Endothelial cell of umbilical vein (primary cell): Measurements from ENCODE around the gene KCNQ5. TPM values are rescaled to one million over a fixed set of nuclear protein-coding genes. Genes with fewer than 3 reads are reported as not detected.

ENCODE experiments used
- BruUV-seq: library from RNA; stranded (reverse); fragments of 400-500 nt; replicated peaks from 2 replicates; lab custom pipeline; 2021; lab: Mats Ljungman, UMichigan
- CTCF ChIA-PET: fragments of 300-600, 350-600 bp; sonication (Branson Sonifier 250); formaldehyde crosslinking; loops from one replicate; lab custom pipeline; 2021; ENCODE audit warnings: antibody characterized with exemption, inconsistent platforms; lab: Charles Lee
- POLR2A ChIA-PET: fragments of 300-600, 350-600 bp; sonication (Branson Sonifier 250); formaldehyde crosslinking; loops from one replicate; lab custom pipeline; 2021; ENCODE audit warnings: antibody characterized with exemption, inconsistent platforms; lab: Charles Lee
- DNase-seq: peaks from one replicate; pipeline ENCODE4 v3.0.0-alpha.2; 2011; ENCODE audit warnings: low read depth, low spot score
- FAIRE-seq: peaks from 2 replicates; lab custom pipeline; 2011; peaks lifted over from hg19 to GRCh38; lab: Jason Lieb, UNC
- H2AFZ ChIP-seq: 2 replicates; pipeline ENCODE4 v1.6.0; 2012; ENCODE audit warnings: low read depth, low read length, control low read depth, inconsistent platforms
- H3K27ac ChIP-seq: 2 replicates; pipeline ENCODE4 v1.5.1; 2011; ENCODE audit warnings: low read depth, mild to moderate bottlenecking, control low read depth, low read length, moderate library complexity; ENCODE audit not compliant: insufficient read depth
- H3K27me3 ChIP-seq, 2 experiments: 2 replicates each; pipeline versions ENCODE4 v1.6.0 to v1.6.1; 2011; ENCODE audit warnings: low read length in 2 of 2, mixed read lengths in 1 of 2; ENCODE audit not compliant: control insufficient read depth in 2 of 2, insufficient read depth in 2 of 2
- H3K36me3 ChIP-seq, 2 experiments: 2 replicates in 1 of 2; 3 replicates in 1 of 2; pipeline ENCODE4 v1.5.1; 2011; ENCODE audit warnings: low read length in 2 of 2, mild to moderate bottlenecking in 1 of 2, moderate library complexity in 1 of 2; ENCODE audit not compliant: control insufficient read depth in 2 of 2, insufficient read depth in 2 of 2; ENCODE audit errors: extremely low read depth in 1 of 2
- H3K4me1 ChIP-seq: 3 replicates; pipeline ENCODE4 v1.5.1; 2011; ENCODE audit warnings: mild to moderate bottlenecking, low read length; ENCODE audit not compliant: control insufficient read depth, insufficient read depth; ENCODE audit errors: extremely low read depth
- H3K4me2 ChIP-seq: 2 replicates; pipeline ENCODE4 v1.6.1; 2011; ENCODE audit warnings: low read length, control low read depth, mixed read lengths; ENCODE audit not compliant: insufficient read depth
- H3K4me3 ChIP-seq, 3 experiments: fragments of 200-600 bp in 1 of 3; sonication (generic), shearing (Covaris generic) in 1 of 3; replicated peaks in 1 of 3; 2 replicates each; pipeline ENCODE4 v1.5.1; 2011 to 2016; ENCODE audit warnings: control low read depth in 3 of 3, low read length in 3 of 3, mild to moderate bottlenecking in 2 of 3, inconsistent platforms in 1 of 3, low read depth in 1 of 3, moderate library complexity in 1 of 3; ENCODE audit not compliant: insufficient read depth in 1 of 3
- H3K79me2 ChIP-seq: 2 replicates; pipeline ENCODE4 v1.6.0; 2012; ENCODE audit warnings: low read length, inconsistent platforms; ENCODE audit not compliant: control insufficient read depth, insufficient read depth
- H3K9ac ChIP-seq: replicated peaks from 2 replicates; pipeline ENCODE3; 2011; ENCODE audit warnings: low read length, control low read depth; ENCODE audit not compliant: insufficient read depth; ENCODE audit errors: extremely low read depth
- H3K9me1 ChIP-seq: replicated peaks from 3 replicates; pipeline ENCODE4 v1.6.0; 2011; ENCODE audit warnings: mild to moderate bottlenecking, low read length; ENCODE audit not compliant: control insufficient read depth, insufficient read depth; ENCODE audit errors: extremely low read depth
- H3K9me3 ChIP-seq: replicated peaks from 2 replicates; pipeline ENCODE4 v1.5.1; 2012; ENCODE audit warnings: low read length, inconsistent platforms; ENCODE audit not compliant: control insufficient read depth, insufficient read depth
- H4K20me1 ChIP-seq: replicated peaks from 2 replicates; pipeline ENCODE3; 2011; ENCODE audit warnings: mild to moderate bottlenecking, low read length; ENCODE audit not compliant: control insufficient read depth, insufficient read depth; ENCODE audit errors: extremely low read depth
- CTCF ChIP-seq, 2 donors: IDR thresholded peaks; 1 replicate in 1 of 2; 2 replicates in 1 of 2; pipeline ENCODE4 v1.5.1; 2011; ENCODE audit warnings: low read length in 2 of 2, mild to moderate bottlenecking in 2 of 2, moderate library complexity in 2 of 2, control low read depth in 1 of 2, inconsistent platforms in 1 of 2, low read depth in 1 of 2; ENCODE audit not compliant: insufficient read depth in 1 of 2; ENCODE audit errors: extremely low read depth in 1 of 2
- EZH2 ChIP-seq: IDR thresholded peaks from 2 replicates; pipeline ENCODE4 v1.6.1; 2012; ENCODE audit warnings: borderline replicate concordance, low read depth, mild to moderate bottlenecking, moderate library complexity, low read length, inconsistent platforms; ENCODE audit not compliant: severe bottlenecking
- FOS ChIP-seq: IDR thresholded peaks from 2 replicates; pipeline ENCODE4 v1.6.1; 2011; ENCODE audit warnings: mild to moderate bottlenecking, low read length, moderate library complexity, borderline replicate concordance; ENCODE audit not compliant: insufficient read depth
- GATA2 ChIP-seq: IDR thresholded peaks from 2 replicates; pipeline ENCODE4 v1.7.0; 2011; ENCODE audit warnings: low read depth, mild to moderate bottlenecking, moderate library complexity, mixed read lengths, low read length; ENCODE audit not compliant: insufficient read length, insufficient read depth
- JUN ChIP-seq: IDR thresholded peaks from 2 replicates; pipeline ENCODE4 v1.6.1; 2011; ENCODE audit warnings: borderline replicate concordance, low read depth; ENCODE audit not compliant: insufficient read length, insufficient read depth
- MAX ChIP-seq: IDR thresholded peaks from 2 replicates; pipeline ENCODE4 v1.6.1; 2011; ENCODE audit not compliant: insufficient read depth, insufficient read length
- MYC ChIP-seq: IDR thresholded peaks from one replicate; pipeline ENCODE4 v1.6.1; 2011; ENCODE audit warnings: mild to moderate bottlenecking, low read depth, low read length
- POLR2A ChIP-seq: IDR thresholded peaks from 2 replicates; pipeline ENCODE4 v1.6.1; 2012; ENCODE audit warnings: low read depth, mild to moderate bottlenecking, control low read depth, low read length
- POLR2AphosphoS5 ChIP-seq: IDR thresholded peaks from 2 replicates; pipeline ENCODE4 v1.6.1; 2012; ENCODE audit warnings: low read depth, mild to moderate bottlenecking, control low read depth, low read length, moderate library complexity; ENCODE audit not compliant: insufficient read depth
- dilution Hi-C: fragments of 300-500 bp; cut with MboI; formaldehyde crosslinking; loops from one replicate; pipeline ENCODE4 v1.15.0; 2019; ENCODE audit warnings: low sequenced_read_pairs; ENCODE audit not compliant: extremely low pct_ligation_motif_present
- intact Hi-C: fragments of 100-400 bp; cut with micrococcal nuclease; formaldehyde crosslinking; loops from one replicate; pipeline ENCODE4 v1.10.0; 2022
- polyA plus RNA-seq, 4 experiments: library from polyadenylated mRNA; depleted of rRNA in 3 of 4; stranded (reverse) in 3 of 4; unstranded in 1 of 4; fragments of >200 nt; gene quantifications; 2 replicates each; pipeline versions ENCODE4 v1.2.1 to v1.2.3, GENCODE V29; 2011 to 2012; ENCODE audit warnings: missing spikeins in 1 of 4
- total RNA-seq: library from RNA; stranded (reverse); gene quantifications from 2 replicates; pipeline ENCODE4 v1.2.3, GENCODE V29; 2021

The KCNQ5 gene
- total and polyA plus RNA-seq, 2 donors (not counting 3 experiments of a cell fraction or from before 2014, with no cell fraction given): 0.22 TPM; not detected in 1

GRCh38 chr6:72712910-72713309 lies 91.0 kb downstream of the KCNQ5 start:
- dilution Hi-C loops (no loop called here), intact Hi-C loops (no loop called here)
- peaks cover 0 to 2% of the 10 kb centered on the region in 2 experiments for H3K27me3 ChIP-seq
- H3K9me1 ChIP-seq: no peaks in the 10 kb centered on the region
- no peaks in the 10 kb centered on the region for H3K9me3 ChIP-seq
- no peaks in the 10 kb centered on the region for H3K36me3 ChIP-seq
- H3K4me1 ChIP-seq: no peaks in the 10 kb centered on the region
- H3K4me2 ChIP-seq: no peak overlapping the region
- H2AFZ ChIP-seq: no peak overlapping the region
- no peak overlapping the region for H3K9ac ChIP-seq
- H3K27ac ChIP-seq: no peak overlapping the region
- TF ChIP-seq GATA2 (no peak), FOS (no peak), CTCF (IDR thresholded peaks at IDR 0.05; ENCODE audit: extremely low read depth in 1 of 2, insufficient read depth in 1 of 2, low read depth in 1 of 2, low read length in 2 of 2) (no peak), POLR2AphosphoS5 (no peak), POLR2A (no peak)
- no peak for FAIRE-seq
- BruUV-seq: no TSS peak
- H3K79me2 ChIP-seq: no peaks in the 10 kb centered on the region
- POLR2A ChIA-PET: no interaction called here
- DNase-seq: no peak
- CTCF ChIA-PET: no interaction called here
- H4K20me1 ChIP-seq: no peaks in the 10 kb centered on the region
- H3K4me3 ChIP-seq: no peak overlapping the region

GRCh38 chr6:72715119-72715518 lies 93.3 kb downstream of the KCNQ5 start:
- DNase-seq: no peak
- no TSS peak for BruUV-seq
- Histone ChIP-seq H3K9me3 (no peaks in the 10 kb centered on the region), H3K36me3 (no peaks in the 10 kb centered on the region), H3K27me3 (peaks cover 0 to 2% of the 10 kb centered on the region in 2 experiments), H3K79me2 (no peaks in the 10 kb centered on the region), H4K20me1 (no peaks in the 10 kb centered on the region), H3K4me1 (no peaks in the 10 kb centered on the region), H3K4me3 (no peak overlapping the region), H3K9me1 (no peaks in the 10 kb centered on the region), H2AFZ (no peak overlapping the region), H3K9ac (no peak overlapping the region), H3K27ac (no peak overlapping the region), H3K4me2 (no peak overlapping the region)
- intact Hi-C loops: no loop called here
- ChIA-PET POLR2A (no interaction called here), CTCF (no interaction called here)
- no peak for FAIRE-seq
- dilution Hi-C loops: no loop called here
- TF ChIP-seq EZH2: no peak
- TF ChIP-seq FOS: no peak
- no peak for TF ChIP-seq POLR2A
- TF ChIP-seq GATA2: no peak
- TF ChIP-seq CTCF (IDR thresholded peaks at IDR 0.05; ENCODE audit: extremely low read depth in 1 of 2, insufficient read depth in 1 of 2, low read depth in 1 of 2, low read length in 2 of 2): no peak
- TF ChIP-seq MAX: no peak
- TF ChIP-seq POLR2AphosphoS5: no peak
- no peak for TF ChIP-seq JUN
- no peak for TF ChIP-seq MYC
